Dedifferentiated amniotic fluid mesenchymal stem cell (primary cell): ENCODE data around the gene KLHL29.

Experiments
- DNase-seq: peaks from one replicate; pipeline ENCODE4 v3.0.0-alpha.2; 2016; ENCODE audit errors: extremely low spot score

KLHL29 gene

GRCh38 chr2:23550553-23550952 is 165.6 kb downstream of the KLHL29 start:
- no peak for DNase-seq

- no peak for DNase-seq
These were observed 166.9 kb downstream of the KLHL29 start for GRCh38 chr2:23551875-23552274.

DNA sequence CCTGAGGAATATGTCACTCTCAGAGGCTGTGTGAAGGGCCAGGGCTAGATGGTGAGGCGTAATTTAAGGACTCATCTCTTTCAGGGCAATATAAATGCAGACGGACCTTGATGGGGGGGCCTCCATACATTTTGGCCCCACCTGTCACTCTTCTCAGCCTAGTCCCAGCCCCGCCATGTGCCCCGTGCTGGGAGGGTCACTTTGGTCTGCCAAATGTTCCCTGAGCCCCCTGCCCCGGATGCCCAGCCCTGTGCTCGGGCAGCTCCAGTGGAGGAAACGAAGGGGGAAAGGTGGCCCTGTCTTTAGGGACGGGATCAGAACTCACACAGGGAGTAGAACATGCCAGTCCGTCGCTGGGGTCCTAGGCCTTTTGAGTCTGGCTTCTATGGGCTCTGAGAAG is 168.6 kb downstream of the KLHL29 start:
- no peak for DNase-seq

DNA sequence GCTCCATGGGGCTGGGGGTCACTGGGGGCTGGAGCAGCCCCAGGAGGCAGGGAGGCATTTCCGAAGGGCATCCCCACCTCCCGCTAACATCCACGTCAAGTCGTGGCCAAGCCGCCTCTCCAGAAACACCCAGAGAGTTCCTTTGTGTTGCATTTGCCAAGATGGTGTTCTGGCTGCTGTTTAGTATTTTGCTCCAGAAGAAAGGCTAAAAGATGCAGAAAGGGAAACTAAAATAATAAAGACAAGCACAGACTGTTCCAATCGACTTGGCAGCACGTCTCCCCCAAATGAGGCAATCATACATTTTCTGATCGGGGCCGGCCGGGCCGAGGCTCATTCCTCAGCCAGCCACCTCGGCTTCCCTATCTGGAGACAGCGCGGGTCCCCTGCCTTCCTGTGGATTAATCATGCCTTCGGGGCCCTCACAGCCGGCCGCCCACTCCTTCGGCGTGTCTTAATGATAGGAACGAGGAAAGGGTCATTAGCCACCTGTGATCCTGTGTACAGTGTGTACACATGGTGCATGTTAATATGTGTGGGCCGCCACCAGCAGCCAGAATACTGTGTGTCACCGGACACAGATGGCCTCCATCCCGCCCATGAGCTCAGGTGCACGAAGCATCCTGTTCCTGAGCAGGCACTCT is 169.2 kb downstream of the KLHL29 start:
- no peak for DNase-seq

- no peak for DNase-seq
These were observed 171.0 kb downstream of the KLHL29 start for GRCh38 chr2:23555944-23556343.

DNA sequence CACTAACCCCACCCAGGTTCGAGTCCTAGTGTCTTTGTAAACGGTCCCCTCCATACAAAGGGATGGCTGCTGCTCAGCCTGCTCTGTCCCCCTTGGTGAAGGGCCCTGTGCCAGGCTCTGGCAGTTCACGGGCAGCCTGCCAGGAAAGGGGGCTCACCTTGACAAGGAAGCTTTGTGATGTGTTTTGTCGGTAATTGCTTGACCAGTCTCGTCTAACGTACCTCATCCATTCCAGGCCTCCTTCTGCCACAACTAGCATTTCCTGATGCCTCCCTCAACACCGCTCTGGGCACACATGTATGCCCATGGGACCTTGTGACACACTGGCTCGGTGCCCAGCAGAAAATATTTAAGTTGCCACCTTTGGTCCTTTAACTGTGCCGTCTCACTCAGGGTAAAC is 171.9 kb downstream of the KLHL29 start:
- DNase-seq, result no peak

GRCh38 chr2:23557455-23557854 is 172.5 kb downstream of the KLHL29 start:
- DNase-seq, result no peak

DNA sequence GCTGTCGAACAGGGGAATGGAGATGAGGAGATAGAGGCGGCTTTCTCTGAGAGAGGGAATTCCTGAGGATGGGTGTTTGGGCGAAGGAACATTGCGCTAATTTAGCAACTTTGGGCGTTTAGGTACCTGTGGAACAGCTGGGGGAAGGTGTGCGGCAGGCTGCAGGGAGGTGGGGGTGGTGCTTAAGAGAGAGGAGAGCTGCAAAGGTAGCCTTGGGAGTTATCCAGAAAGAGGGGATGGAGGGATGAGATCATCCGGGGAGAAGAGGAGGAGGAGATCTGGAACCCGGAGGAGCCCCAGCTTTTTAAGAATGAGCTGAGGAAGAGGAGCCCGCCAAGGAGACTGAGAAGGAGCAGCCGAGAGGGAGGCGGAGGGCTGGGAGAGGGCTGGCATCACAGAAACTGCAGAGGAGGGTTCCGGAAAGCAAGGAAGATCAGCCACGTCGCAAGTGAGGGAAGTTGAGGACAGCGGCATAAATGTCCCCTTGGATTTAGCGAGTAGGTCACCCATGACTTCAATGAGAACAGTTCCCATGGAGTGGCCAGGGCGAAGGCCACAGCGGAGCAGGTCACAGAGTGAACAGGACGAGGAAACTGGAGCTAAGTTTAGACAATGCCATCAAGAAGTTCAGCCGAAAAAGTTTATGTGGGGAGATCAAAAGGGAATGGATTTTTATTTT is 174.7 kb downstream of the KLHL29 start:
- no peak for DNase-seq

- no peak for DNase-seq
These were observed 176.1 kb downstream of the KLHL29 start for GRCh38 chr2:23561088-23561487.

DNA sequence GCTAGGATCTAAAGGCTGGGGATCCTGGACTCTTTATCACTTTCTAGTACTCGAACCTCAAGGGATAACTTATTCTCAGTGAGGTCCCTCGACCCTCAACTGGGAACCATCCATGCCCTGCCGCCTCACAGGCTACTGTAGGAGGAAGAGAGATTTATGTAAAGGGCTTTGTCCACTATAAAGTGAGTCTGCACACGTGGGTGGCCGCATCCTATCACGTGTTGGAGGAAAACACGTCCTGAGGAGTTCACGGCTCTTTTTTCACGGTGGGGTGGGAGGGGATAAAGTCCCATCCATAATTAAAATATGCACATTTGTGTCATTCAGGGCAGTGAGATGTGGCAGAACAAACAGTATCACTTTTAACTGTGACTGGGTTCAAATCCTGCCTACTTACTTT is 176.6 kb downstream of the KLHL29 start:
- DNase-seq, result no peak

GRCh38 chr2:23562143-23562542 is 177.2 kb downstream of the KLHL29 start:
- DNase-seq, result no peak

DNA sequence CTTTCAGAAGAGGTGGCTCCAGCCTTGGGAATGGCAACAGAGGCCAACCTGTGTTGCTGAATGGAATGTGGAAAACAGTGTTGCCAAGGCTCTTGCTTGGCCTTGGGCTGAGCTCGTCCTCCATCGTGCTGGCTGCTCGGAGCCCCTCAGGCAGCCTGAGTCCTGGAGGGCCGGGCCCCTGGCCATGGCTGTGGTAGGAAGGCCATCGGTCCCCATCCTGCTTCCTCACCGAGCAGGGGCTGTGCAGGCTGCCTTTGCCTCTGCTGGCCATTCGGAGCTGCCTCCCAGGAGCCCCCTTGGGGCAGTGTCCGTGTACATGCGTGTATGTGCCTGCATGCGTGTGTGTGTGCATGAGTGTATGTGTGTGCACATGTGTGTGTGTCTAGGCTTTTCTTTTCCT is 178.2 kb downstream of the KLHL29 start:
- DNase-seq, result no peak

GRCh38 chr2:23563673-23564614 is 179.0 kb downstream of the KLHL29 start:
- peak; percentile 39 for DNase-seq

- DNase-seq, result no peak
These were observed 179.6 kb downstream of the KLHL29 start for GRCh38 chr2:23564615-23564960.

- DNase-seq, result no peak
These were observed 180.4 kb downstream of the KLHL29 start for GRCh38 chr2:23565374-23565773.

GRCh38 chr2:23565814-23566213 is 180.8 kb downstream of the KLHL29 start:
- no peak for DNase-seq

- DNase-seq, result no peak
These were observed 181.5 kb downstream of the KLHL29 start for GRCh38 chr2:23566241-23567142.

GRCh38 chr2:23567161-23567756 is 182.3 kb downstream of the KLHL29 start:
- DNase-seq, result no peak

DNA sequence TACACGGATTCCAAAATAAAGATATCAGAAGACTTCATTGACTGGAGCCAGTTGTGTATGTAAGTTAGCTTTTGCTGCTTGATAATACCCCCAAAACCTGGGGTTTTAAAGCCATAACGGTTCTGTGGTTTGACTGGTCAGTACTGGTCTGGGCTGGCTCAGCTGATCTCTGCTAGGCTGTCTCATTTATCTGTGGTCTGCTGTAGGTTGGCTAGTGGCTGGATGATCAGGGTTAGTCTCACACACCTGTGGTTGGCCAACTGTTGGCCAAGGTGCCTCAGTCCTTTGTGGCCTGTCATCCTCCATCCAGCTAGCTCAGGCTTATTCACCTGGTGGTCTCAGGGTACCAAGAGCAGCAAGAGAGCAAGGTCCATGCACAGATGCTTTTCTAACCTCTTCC is 183.2 kb downstream of the KLHL29 start:
- DNase-seq, result no peak

GRCh38 chr2:23568626-23569190 is 183.7 kb downstream of the KLHL29 start:
- no peak for DNase-seq
